Spleen (tissue), 11 donors: Measurements from ENCODE around the gene MALAT1. TPM values are rescaled to one million over a fixed set of nuclear protein-coding genes. Genes with fewer than 3 reads are reported as not detected.

Experiments
- DNase-seq: peaks from one replicate; pipeline ENCODE4 v3.0.0-alpha.2; 2020
- H3K27ac ChIP-seq, 8 donors: fragments of 200-600 bp; sonication (generic) in 7 of 8; 1 replicate in 4 of 8; 2 replicates in 4 of 8; pipeline versions ENCODE4 v1.5.0 to v1.8.0; 2016 to 2021; ENCODE audit warnings: inconsistent platforms in 4 of 8, mild to moderate bottlenecking in 4 of 8, moderate library complexity in 1 of 8
- H3K27me3 ChIP-seq, 7 donors: fragments of 200-600 bp; sonication (generic) in 6 of 7; replicated peaks in 1 of 7; 1 replicate in 4 of 7; 2 replicates in 3 of 7; pipeline versions ENCODE4 v1.5.0 to v1.8.0; 2016 to 2021; ENCODE audit warnings: inconsistent platforms in 3 of 7, mild to moderate bottlenecking in 1 of 7
- H3K36me3 ChIP-seq, 6 donors: fragments of 200-600 bp; sonication (generic) in 5 of 6; 1 replicate in 4 of 6; 2 replicates in 2 of 6; pipeline versions ENCODE4 v1.5.0 to v1.8.0; 2016 to 2021; ENCODE audit warnings: inconsistent platforms in 2 of 6
- H3K4me1 ChIP-seq, 6 donors: fragments of 200-600 bp; sonication (generic) in 5 of 6; 1 replicate in 3 of 6; 2 replicates in 3 of 6; pipeline versions ENCODE4 v1.5.0 to v1.8.0; 2016 to 2021; ENCODE audit warnings: inconsistent platforms in 3 of 6
- H3K4me3 ChIP-seq, 8 donors: fragments of 200-600 bp; sonication (generic) in 7 of 8; 1 replicate in 4 of 8; 2 replicates in 4 of 8; pipeline versions ENCODE4 v1.5.0 to v1.8.0; 2016 to 2021; ENCODE audit warnings: inconsistent platforms in 4 of 8, mild to moderate bottlenecking in 4 of 8, moderate library complexity in 2 of 8
- H3K9me3 ChIP-seq, 8 donors: fragments of 200-600 bp; sonication (generic) in 7 of 8; 1 replicate in 4 of 8; 2 replicates in 4 of 8; pipeline versions ENCODE4 v1.5.0 to v1.8.0; 2016 to 2021; ENCODE audit warnings: inconsistent platforms in 4 of 8
- POLR2A ChIP-seq, 3 donors: fragments of 450-650 bp; IDR thresholded peaks; one replicate each; pipeline ENCODE4 v1.5.1; 2017; ENCODE audit warnings: antibody characterized with exemption in 3 of 3, mild to moderate bottlenecking in 1 of 3
- POLR2AphosphoS5 ChIP-seq, 3 donors: sonication (generic); formaldehyde crosslinking; IDR thresholded peaks; one replicate each; pipeline ENCODE4 v1.5.1; 2017; ENCODE audit warnings: antibody characterized with exemption in 3 of 3
- WGBS, 5 donors: extraction: QIAGEN DNeasy Blood & Tissue Kit in 3 of 5; methylation state at CpG; one replicate each; pipeline versions ENCODE4 v1.1.5 to v1.1.7; 2013 to 2018; 5-methylcytosine and 5-hydroxymethylcytosine counted together
- intact Hi-C: fragments of 100-400 bp; cut with DNase I; formaldehyde crosslinking; loops from one replicate; pipeline ENCODE4 v1.15.0; 2023; ENCODE audit warnings: low total_unique reads
- polyA plus RNA-seq, 3 donors: library from polyadenylated mRNA; stranded (reverse); fragments of 200-250 nt; gene quantifications; one replicate each; pipeline ENCODE4 v1.2.1, GENCODE V29; 2013
- total RNA-seq, 7 donors: library from RNA; depleted of rRNA in 3 of 7; stranded (reverse); fragments of >200 nt in 3 of 7; fragmentation: NEBNext Ultra II Directional in 4 of 7; extraction: Animal tissue kit (Norgen Biotek cat#: 25700) in 4 of 7; gene quantifications; one replicate each; pipeline versions ENCODE4 v1.1.0 to v1.2.1, GENCODE V29; 2016 to 2021
- TF ChIP-seq, protein P1 (sequence below), 11 experiments: fragments of 200-600 bp in 7 of 11; fragments of 450-650 bp in 4 of 11; sonication (generic) in 4 of 11; IDR thresholded peaks in 8 of 11; conservative IDR thresholded peaks in 3 of 11; 1 replicate in 7 of 11; 2 replicates in 4 of 11; pipeline versions ENCODE4 v1.4.0 to v1.8.0; 2016 to 2021; ENCODE audit warnings: antibody characterized with exemption in 11 of 11, inconsistent platforms in 4 of 11, mild to moderate bottlenecking in 1 of 11
- donor health status: healthy with polysubstance abuse.
- donor health status: DM: no; HTN: no; CAD: no; lungs with moderate emphysema.
- donor health status: DM: no; HTN: no; CAD: no.
- donor health status: Bipolar disorder and iron deficiency.
- donor health status: healthy.
- donor health status: DM: no; HTN: no; CAD: no.
- donor health status: DM: yes; HTN: yes; CAD: no.

The MALAT1 gene
- total and polyA plus RNA-seq, 10 donors = 111 to 24,490 (median 13,111) TPM

GRCh38 chr11:65500387-65501185 is 1.7 kb downstream of the MALAT1 start:
- H3K9me3 ChIP-seq = no peaks in the 10 kb centered on the region
- H3K27ac ChIP-seq = peak overlapping the region; percentile 95 to 100 (median 98)
- no peaks in the 10 kb centered on the region for H3K27me3 ChIP-seq
- H3K36me3 ChIP-seq = peaks cover 0 to 46% (median 41%) of the 10 kb centered on the region in 6 donors
- TF ChIP-seq, protein P1, sequence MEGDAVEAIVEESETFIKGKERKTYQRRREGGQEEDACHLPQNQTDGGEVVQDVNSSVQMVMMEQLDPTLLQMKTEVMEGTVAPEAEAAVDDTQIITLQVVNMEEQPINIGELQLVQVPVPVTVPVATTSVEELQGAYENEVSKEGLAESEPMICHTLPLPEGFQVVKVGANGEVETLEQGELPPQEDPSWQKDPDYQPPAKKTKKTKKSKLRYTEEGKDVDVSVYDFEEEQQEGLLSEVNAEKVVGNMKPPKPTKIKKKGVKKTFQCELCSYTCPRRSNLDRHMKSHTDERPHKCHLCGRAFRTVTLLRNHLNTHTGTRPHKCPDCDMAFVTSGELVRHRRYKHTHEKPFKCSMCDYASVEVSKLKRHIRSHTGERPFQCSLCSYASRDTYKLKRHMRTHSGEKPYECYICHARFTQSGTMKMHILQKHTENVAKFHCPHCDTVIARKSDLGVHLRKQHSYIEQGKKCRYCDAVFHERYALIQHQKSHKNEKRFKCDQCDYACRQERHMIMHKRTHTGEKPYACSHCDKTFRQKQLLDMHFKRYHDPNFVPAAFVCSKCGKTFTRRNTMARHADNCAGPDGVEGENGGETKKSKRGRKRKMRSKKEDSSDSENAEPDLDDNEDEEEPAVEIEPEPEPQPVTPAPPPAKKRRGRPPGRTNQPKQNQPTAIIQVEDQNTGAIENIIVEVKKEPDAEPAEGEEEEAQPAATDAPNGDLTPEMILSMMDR (IDR thresholded peaks at IDR 0.05 in 8 of 11, conservative IDR thresholded peaks at IDR 0.05 in 3 of 11) = no peak
- TF ChIP-seq POLR2AphosphoS5 (IDR thresholded peaks at IDR 0.05) (peak; percentile 65 to 97 (median 94)), POLR2A (IDR thresholded peaks at IDR 0.05) (peak in 1 of 3 donors; percentile 39)
- 0 to 1% (median 0%) methylated on average over 20 of the region's 20 CpGs for WGBS, 5 donors
- H3K4me3 ChIP-seq = peak overlapping the region; percentile 67 to 93 (median 81)
- DNase-seq = no peak
- intact Hi-C loops = no loop called here
- peaks cover 22 to 53% (median 40%) of the 10 kb centered on the region in 6 donors for H3K4me1 ChIP-seq

GRCh38 chr11:65501186-65501471 is 2.3 kb downstream of the MALAT1 start:
- Histone ChIP-seq H3K36me3 (peaks cover 0 to 52% (median 47%) of the 10 kb centered on the region in 6 donors), H3K27ac (peak overlapping the region; percentile 95 to 100 (median 98)), H3K9me3 (no peaks in the 10 kb centered on the region), H3K4me1 (peaks cover 24 to 53% (median 40%) of the 10 kb centered on the region in 6 donors), H3K27me3 (no peaks in the 10 kb centered on the region), H3K4me3 (peak overlapping the region; percentile 67 to 93 (median 81))
- TF ChIP-seq, protein P1 (IDR thresholded peaks at IDR 0.05 in 8 of 11, conservative IDR thresholded peaks at IDR 0.05 in 3 of 11) = no peak
- peak in 1 of 3 donors; percentile 4 for TF ChIP-seq POLR2A (IDR thresholded peaks at IDR 0.05)
- WGBS, 5 donors = 0% methylated on average over 2 of the region's 2 CpGs
- no peak for DNase-seq
- intact Hi-C loops = no loop called here

DNA sequence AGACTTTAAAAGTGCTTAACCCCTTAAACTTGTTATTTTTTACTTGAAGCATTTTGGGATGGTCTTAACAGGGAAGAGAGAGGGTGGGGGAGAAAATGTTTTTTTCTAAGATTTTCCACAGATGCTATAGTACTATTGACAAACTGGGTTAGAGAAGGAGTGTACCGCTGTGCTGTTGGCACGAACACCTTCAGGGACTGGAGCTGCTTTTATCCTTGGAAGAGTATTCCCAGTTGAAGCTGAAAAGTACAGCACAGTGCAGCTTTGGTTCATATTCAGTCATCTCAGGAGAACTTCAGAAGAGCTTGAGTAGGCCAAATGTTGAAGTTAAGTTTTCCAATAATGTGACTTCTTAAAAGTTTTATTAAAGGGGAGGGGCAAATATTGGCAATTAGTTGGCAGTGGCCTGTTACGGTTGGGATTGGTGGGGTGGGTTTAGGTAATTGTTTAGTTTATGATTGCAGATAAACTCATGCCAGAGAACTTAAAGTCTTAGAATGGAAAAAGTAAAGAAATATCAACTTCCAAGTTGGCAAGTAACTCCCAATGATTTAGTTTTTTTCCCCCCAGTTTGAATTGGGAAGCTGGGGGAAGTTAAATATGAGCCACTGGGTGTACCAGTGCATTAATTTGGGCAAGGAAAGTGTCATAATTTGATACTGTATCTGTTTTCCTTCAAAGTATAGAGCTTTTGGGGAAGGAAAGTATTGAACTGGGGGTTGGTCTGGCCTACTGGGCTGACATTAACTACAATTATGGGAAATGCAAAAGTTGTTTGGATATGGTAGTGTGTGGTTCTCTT is 2.8 kb downstream of the MALAT1 start:
- intact Hi-C loops = no loop called here
- Histone ChIP-seq H3K36me3 (peaks cover 0 to 57% (median 51%) of the 10 kb centered on the region in 6 donors), H3K4me1 (peaks cover 24 to 53% (median 40%) of the 10 kb centered on the region in 6 donors), H3K27me3 (no peaks in the 10 kb centered on the region), H3K9me3 (no peaks in the 10 kb centered on the region), H3K4me3 (peak overlapping the region; percentile 67 to 93 (median 81)), H3K27ac (peak overlapping the region; percentile 95 to 100 (median 98))
- no peak for DNase-seq
- 0% methylated on average over 3 of the region's 3 CpGs for WGBS, 5 donors
- peak in 1 of 3 donors; percentile 93 for TF ChIP-seq POLR2AphosphoS5 (IDR thresholded peaks at IDR 0.05)
- TF ChIP-seq POLR2A (IDR thresholded peaks at IDR 0.05) = peak in 2 of 3 donors; percentile 21 to 42
- TF ChIP-seq, protein P1 (IDR thresholded peaks at IDR 0.05 in 8 of 11, conservative IDR thresholded peaks at IDR 0.05 in 3 of 11) = no peak

- intact Hi-C loops = no loop called here
- Histone ChIP-seq H3K4me1 (peaks cover 27 to 53% (median 41%) of the 10 kb centered on the region in 6 donors), H3K27me3 (no peaks in the 10 kb centered on the region), H3K9me3 (no peaks in the 10 kb centered on the region), H3K27ac (peak overlapping the region; percentile 95 to 100 (median 98)), H3K36me3 (peaks cover 0 to 62% (median 52%) of the 10 kb centered on the region in 6 donors), H3K4me3 (peak overlapping the region; percentile 67 to 93 (median 81))
- DNase-seq = no peak
- TF ChIP-seq, protein P1 (IDR thresholded peaks at IDR 0.05 in 8 of 11, conservative IDR thresholded peaks at IDR 0.05 in 3 of 11) = no peak
These were observed 3.4 kb downstream of the MALAT1 start for GRCh38 chr11:65502274-65502554.
